Skeletal muscle cell (primary cell): ENCODE results near the gene NPIPA7.
"Not testable (repeated sequence)": the region's sequence is repeated elsewhere in the genome, so short reads cannot be mapped to it uniquely, and the experiment has no call there.

Source experiments
- DNase-seq: peaks from one replicate; pipeline ENCODE4 v3.0.0-alpha.2; 2010; ENCODE audit warnings: low read depth
- H3K4me3 ChIP-seq: 2 replicates; pipeline ENCODE4 v1.5.1; 2011; ENCODE audit warnings: low read depth, mild to moderate bottlenecking, control low read depth, low read length, moderate library complexity

Gene NPIPA7

GRCh38 chr16:16378840-16379239 lies at the start of gene NPIPA7:
Gene NPIPA7, plus strand, starts transcription at chr16:16379140. Its CDS starts 105 bp downstream, at chr16:16379245.
- DNase-seq, H3K4me3 ChIP-seq: not testable (repeated sequence)

- not testable (repeated sequence) for DNase-seq, H3K4me3 ChIP-seq
Observed at GRCh38 chr16:16331466-16331865, 47.5 kb upstream of the NPIPA7 start.

DNA sequence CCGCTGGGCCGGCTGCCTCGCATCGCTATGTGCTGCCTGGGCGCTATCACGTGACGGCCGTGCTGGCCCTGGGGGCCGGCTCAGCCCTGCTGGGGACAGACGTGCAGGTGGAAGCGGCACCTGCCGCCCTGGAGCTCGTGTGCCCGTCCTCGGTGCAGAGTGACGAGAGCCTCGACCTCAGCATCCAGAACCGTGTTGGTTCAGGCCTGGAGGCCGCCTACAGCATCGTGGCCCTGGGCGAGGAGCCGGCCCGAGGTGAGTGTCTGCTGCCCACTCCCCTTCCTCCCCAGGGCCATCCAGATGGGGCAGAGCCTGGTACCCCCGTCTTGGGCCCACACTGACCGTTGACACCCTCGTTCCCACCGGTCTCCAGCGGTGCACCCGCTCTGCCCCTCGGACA lies 21.4 kb upstream of the NPIPA7 start:
- DNase-seq, H3K4me3 ChIP-seq: not testable (repeated sequence)

GRCh38 chr16:16358539-16359240 lies 20.2 kb upstream of the NPIPA7 start:
- not testable (repeated sequence) for DNase-seq, H3K4me3 ChIP-seq

DNA sequence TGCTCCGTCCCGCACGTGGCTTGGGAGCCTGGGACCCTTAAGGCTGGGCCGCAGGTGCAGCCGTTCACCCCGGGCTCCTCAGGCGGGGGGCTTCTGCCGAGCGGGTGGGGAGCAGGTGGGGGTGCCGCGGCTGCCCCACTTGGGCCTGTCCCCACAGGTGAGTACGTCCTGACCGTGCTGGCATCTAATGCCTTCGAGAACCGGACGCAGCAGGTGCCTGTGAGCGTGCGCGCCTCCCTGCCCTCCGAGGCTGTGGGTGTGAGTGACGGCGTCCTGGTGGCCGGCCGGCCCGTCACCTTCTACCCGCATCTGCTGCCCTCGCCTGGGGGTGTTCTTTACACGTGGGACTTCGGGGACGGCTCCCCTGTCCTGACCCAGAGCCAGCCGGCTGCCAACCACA lies 15.3 kb upstream of the NPIPA7 start:
- DNase-seq, H3K4me3 ChIP-seq: not testable (repeated sequence)

- H3K4me3 ChIP-seq, DNase-seq: not testable (repeated sequence)
Observed at GRCh38 chr16:16364100-16364499, 14.8 kb upstream of the NPIPA7 start.

GRCh38 chr16:16364701-16365100 lies 14.2 kb upstream of the NPIPA7 start:
- not testable (repeated sequence) for DNase-seq

GRCh38 chr16:16365319-16365718 lies 13.6 kb upstream of the NPIPA7 start:
- H3K4me3 ChIP-seq, DNase-seq: not testable (repeated sequence)

More at GRCh38 chr16:16364701-16365100, 14.2 kb upstream of the NPIPA7 start:
- H3K4me3 ChIP-seq = not testable (repeated sequence)

GRCh38 chr16:16365851-16366250 lies 13.1 kb upstream of the NPIPA7 start:
- H3K4me3 ChIP-seq, DNase-seq: not testable (repeated sequence)

GRCh38 chr16:16366552-16367284 lies 12.2 kb upstream of the NPIPA7 start:
- DNase-seq, H3K4me3 ChIP-seq: not testable (repeated sequence)

- not testable (repeated sequence) for DNase-seq
Observed at GRCh38 chr16:16367285-16367628, 11.7 kb upstream of the NPIPA7 start.

DNA sequence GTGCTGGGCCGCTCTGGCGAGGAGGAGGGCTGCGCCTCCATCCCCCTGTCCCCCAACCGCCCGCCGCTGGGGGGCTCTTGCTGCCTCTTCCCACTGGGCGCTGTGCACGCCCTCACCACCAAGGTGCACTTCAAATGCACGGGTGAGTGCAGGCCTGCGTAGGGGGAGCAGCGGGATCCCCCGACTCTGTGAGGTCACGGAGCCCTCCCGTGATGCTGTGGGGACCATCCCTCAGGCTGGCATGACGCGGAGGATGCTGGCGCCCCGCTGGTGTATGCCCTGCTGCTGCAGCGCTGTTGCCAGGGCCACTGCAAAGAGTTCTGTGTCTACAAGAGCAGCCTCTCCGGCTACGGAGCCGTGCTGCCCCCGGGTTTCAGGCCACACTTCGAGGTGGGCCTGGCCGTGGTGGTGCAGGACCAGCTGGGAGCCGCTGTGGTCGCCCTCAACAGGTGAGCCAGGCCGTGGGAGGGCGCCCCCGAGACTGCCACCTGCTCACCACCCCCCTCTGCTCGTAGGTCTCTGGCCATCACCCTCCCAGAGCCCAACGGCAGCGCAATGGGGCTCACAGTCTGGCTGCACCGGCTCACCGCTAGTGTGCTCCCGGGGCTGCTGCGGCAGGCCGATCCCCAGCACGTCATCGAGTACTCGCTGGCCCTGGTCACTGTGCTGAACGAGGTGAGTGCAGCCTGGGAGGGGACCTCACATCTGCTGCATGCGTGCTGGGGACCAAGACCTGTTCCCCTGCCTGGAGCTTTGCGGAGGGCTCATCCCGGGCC lies 9.7 kb upstream of the NPIPA7 start:
- DNase-seq = not testable (repeated sequence)

More at GRCh38 chr16:16367285-16367628, 11.7 kb upstream of the NPIPA7 start:
- not testable (repeated sequence) for H3K4me3 ChIP-seq

DNA sequence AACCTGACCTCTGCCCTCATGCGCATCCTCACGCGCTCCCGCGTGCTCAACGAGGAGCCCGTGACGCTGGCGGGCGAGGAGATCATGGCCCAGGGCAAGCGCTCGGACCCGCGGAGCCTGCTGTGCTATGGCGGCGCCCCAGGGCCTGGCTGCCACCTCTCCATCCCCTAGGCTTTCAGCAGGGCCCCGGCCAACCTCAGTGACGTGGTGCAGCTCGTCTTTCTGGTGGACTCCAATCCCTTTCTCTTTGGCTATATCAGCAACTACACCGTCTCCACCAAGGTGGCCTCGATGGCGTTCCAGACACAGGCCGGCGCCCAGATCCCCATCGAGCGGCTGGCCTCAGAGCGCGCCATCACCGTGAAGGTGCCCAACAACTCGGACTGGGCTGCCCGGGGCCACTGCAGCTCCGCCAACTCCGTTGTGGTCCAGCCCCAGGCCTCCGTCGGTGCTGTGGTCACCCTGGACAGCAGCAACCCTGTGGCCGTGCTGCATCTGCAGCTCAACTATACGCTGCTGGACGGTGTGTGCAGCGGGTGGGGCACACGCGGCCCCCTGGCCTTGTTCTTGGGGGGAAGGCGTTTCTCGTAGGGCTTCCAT lies 7.7 kb upstream of the NPIPA7 start:
- not testable (repeated sequence) for H3K4me3 ChIP-seq, DNase-seq

More for the DNA sequence above, 9.7 kb upstream of the NPIPA7 start:
- H3K4me3 ChIP-seq = not testable (repeated sequence)

- not testable (repeated sequence) for H3K4me3 ChIP-seq, DNase-seq
Observed at GRCh38 chr16:16374192-16374591, 4.7 kb upstream of the NPIPA7 start.

DNA sequence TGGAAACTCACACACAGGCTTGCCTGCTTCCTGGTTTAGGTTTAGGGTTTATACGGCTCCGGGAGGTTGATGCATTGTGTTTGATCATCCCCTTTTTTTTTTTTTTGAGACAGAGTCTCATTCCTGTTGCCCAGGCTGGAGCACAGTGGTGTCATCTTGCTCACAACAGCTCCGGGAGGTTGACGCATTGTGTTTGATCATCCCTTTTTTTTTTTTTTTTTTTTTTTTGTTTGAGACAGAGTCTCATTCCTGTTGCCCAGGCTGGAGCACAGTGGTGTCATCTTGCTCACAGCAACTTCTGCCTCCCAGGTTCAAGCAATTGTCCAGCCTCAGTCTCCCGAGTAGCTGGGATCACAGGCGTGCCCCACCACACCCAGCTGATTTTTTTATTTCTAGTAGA lies 20.7 kb downstream of the NPIPA7 start:
- DNase-seq, H3K4me3 ChIP-seq: not testable (repeated sequence)

GRCh38 chr16:16402333-16402732 lies 23.4 kb downstream of the NPIPA7 start:
- not testable (repeated sequence) for DNase-seq

GRCh38 chr16:16404283-16404682 lies 25.3 kb downstream of the NPIPA7 start:
- not testable (repeated sequence) for DNase-seq, H3K4me3 ChIP-seq

More at GRCh38 chr16:16402333-16402732, 23.4 kb downstream of the NPIPA7 start:
- not testable (repeated sequence) for H3K4me3 ChIP-seq

GRCh38 chr16:16405421-16405820 lies 26.5 kb downstream of the NPIPA7 start:
- DNase-seq, H3K4me3 ChIP-seq: not testable (repeated sequence)

DNA sequence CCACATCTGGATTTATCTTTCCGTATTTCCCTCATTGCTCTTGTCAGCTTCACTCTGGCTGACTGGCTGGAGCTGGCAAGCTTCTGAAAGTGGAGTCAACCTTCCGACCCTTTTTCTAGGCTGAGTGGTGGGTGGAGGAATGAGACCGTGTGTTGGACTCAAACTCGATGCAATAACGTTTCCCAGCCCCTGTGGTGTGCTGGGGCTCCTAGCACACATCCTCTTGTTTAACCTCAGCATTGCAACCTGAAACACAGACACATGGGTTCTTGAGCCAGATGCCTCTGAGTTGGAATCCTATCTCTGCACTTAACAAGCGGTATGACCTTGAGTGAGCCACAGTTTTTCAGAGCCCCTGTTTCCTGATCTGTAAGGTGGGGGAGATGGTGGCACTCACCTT lies 29.5 kb downstream of the NPIPA7 start:
- not testable (repeated sequence) for H3K4me3 ChIP-seq, DNase-seq
